SK-N-SH (cell line): ENCODE data around the gene ERLEC1. TPM values are rescaled to one million over a fixed set of nuclear protein-coding genes. Genes with fewer than 3 reads are reported as not detected.

Experiments used
- CHD2 ChIP-seq: fragments of 150-350 bp; IDR thresholded peaks from 2 replicates; pipeline ENCODE4 v1.6.1; 2018; ENCODE audit warnings: low read length; ENCODE audit not compliant: partially characterized antibody
- ELF1 ChIP-seq: IDR thresholded peaks from 2 replicates; pipeline ENCODE4 v1.4.0; 2012
- EP300 ChIP-seq, 2 experiments: IDR thresholded peaks; 2 replicates each; pipeline versions ENCODE4 v1.4.0 to v1.6.1; 2012; ENCODE audit warnings: borderline replicate concordance in 1 of 2, low read depth in 1 of 2, low read length in 1 of 2
- GATA2 ChIP-seq: sonication (generic); formaldehyde crosslinking; IDR thresholded peaks from 2 replicates; pipeline ENCODE4 v1.5.0; 2020; ENCODE audit warnings: mild to moderate bottlenecking, missing genetic modification reagents
- MAX ChIP-seq: IDR thresholded peaks from 2 replicates; pipeline ENCODE4 v1.4.0; 2012; ENCODE audit warnings: low read depth
- NFIC ChIP-seq: IDR thresholded peaks from 2 replicates; pipeline ENCODE4 v1.4.0; 2012; ENCODE audit warnings: borderline replicate concordance
- NRF1 ChIP-seq: IDR thresholded peaks from 2 replicates; pipeline ENCODE4 v1.6.1; 2012; ENCODE audit warnings: low read depth, mild to moderate bottlenecking, low read length
- POLR2AphosphoS5 ChIP-seq: IDR thresholded peaks from 2 replicates; pipeline ENCODE4 v1.6.1; 2012; ENCODE audit warnings: low read depth, low read length
- RAD21 ChIP-seq: IDR thresholded peaks from 2 replicates; pipeline ENCODE4 v1.6.1; 2012; ENCODE audit warnings: mild to moderate bottlenecking, low read length
- RCOR1 ChIP-seq: fragments of 150-350 bp; IDR thresholded peaks from 2 replicates; pipeline ENCODE4 v1.6.1; 2017; ENCODE audit warnings: antibody characterized with exemption, low read length
- REST ChIP-seq: IDR thresholded peaks from 2 replicates; pipeline ENCODE4 v1.6.1; 2012; ENCODE audit warnings: mild to moderate bottlenecking, low read depth, low read length, moderate library complexity
- SIN3A ChIP-seq: IDR thresholded peaks from 2 replicates; pipeline ENCODE4 v1.6.1; 2012; ENCODE audit warnings: low read depth, mild to moderate bottlenecking, low read length, moderate library complexity, borderline replicate concordance
- SMC3 ChIP-seq: IDR thresholded peaks from 2 replicates; pipeline ENCODE4 v1.6.1; 2012; ENCODE audit warnings: low read depth, low read length, improper control_type of control experiment
- polyA plus RNA-seq, 3 experiments: library from polyadenylated mRNA; depleted of rRNA; stranded (reverse); fragments of >200 nt; gene quantifications; 2 replicates each; pipeline ENCODE4 v1.2.3, GENCODE V29; 2012
- TF ChIP-seq, protein P1 (sequence below): fragments of 150-350 bp; IDR thresholded peaks from 2 replicates; pipeline ENCODE4 v1.6.1; 2016; ENCODE audit warnings: mild to moderate bottlenecking, low read depth, low read length
- TF ChIP-seq, protein P2 (sequence below): IDR thresholded peaks from 2 replicates; pipeline ENCODE4 v1.4.0; 2012; ENCODE audit warnings: low read depth, borderline replicate concordance

ERLEC1 gene
- polyA plus RNA-seq, 1 of the 3 experiments (the other 2 are of a cell fraction) = 61.7 TPM

DNA sequence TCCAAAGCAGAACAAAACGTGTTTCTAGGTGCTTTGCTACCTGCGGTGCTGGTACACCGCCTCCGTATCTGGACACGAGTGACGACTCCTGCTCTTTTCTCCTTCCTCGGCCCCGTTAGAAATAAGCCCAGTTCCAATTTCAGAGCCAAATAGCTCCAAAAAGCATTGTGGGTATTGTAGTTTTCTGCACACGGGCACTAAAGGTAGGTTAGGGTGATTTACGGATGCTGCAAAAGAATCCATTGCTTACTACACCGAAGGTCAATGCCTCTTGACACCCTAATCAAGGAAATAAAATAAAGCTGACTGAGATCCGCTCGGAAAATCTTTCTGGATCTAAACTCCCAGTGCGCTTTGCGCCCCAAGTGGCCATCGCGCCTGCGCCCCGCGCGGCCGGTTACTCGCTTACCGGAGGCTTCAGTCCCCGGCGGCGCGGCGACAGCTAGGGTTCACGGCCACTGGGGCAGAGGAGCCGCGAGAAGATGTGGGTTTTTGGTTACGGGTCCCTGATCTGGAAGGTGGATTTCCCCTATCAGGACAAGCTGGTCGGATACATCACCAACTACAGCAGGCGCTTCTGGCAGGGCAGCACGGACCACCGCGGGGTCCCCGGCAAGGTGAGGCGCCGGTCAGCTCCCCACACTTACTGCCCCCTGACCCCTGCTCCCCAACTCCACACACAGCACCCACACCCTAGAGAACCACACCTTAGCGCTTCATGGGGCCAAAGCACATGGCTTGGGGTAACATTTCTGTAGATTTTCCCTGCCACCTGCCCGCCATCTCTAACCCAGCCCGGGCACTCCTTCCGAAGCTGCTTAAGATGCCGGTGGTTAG, 19.2 kb upstream of the ERLEC1 start, which contains the start of gene CHAC2 (continued):
- TF ChIP-seq NFIC = peak; percentile 3; the same call in 1 of the 2 replicates
- peak; percentile 81 for TF ChIP-seq NRF1
- TF ChIP-seq, protein P1, sequence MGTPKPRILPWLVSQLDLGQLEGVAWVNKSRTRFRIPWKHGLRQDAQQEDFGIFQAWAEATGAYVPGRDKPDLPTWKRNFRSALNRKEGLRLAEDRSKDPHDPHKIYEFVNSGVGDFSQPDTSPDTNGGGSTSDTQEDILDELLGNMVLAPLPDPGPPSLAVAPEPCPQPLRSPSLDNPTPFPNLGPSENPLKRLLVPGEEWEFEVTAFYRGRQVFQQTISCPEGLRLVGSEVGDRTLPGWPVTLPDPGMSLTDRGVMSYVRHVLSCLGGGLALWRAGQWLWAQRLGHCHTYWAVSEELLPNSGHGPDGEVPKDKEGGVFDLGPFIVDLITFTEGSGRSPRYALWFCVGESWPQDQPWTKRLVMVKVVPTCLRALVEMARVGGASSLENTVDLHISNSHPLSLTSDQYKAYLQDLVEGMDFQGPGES = no peak
- 0 out of 2 replicates have a peak, but pooled peaks have one; percentile 24 for TF ChIP-seq ELF1
- TF ChIP-seq, protein P2, sequence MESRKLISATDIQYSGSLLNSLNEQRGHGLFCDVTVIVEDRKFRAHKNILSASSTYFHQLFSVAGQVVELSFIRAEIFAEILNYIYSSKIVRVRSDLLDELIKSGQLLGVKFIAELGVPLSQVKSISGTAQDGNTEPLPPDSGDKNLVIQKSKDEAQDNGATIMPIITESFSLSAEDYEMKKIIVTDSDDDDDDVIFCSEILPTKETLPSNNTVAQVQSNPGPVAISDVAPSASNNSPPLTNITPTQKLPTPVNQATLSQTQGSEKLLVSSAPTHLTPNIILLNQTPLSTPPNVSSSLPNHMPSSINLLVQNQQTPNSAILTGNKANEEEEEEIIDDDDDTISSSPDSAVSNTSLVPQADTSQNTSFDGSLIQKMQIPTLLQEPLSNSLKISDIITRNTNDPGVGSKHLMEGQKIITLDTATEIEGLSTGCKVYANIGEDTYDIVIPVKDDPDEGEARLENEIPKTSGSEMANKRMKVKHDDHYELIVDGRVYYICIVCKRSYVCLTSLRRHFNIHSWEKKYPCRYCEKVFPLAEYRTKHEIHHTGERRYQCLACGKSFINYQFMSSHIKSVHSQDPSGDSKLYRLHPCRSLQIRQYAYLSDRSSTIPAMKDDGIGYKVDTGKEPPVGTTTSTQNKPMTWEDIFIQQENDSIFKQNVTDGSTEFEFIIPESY = no peak
- no peak for TF ChIP-seq SMC3
- no peak; the same call in 1 of the 2 replicates for TF ChIP-seq SIN3A
- TF ChIP-seq RAD21 = no peak
- TF ChIP-seq GATA2 (CRISPR knock-in tag) = no peak
- TF ChIP-seq RCOR1 = no peak
- TF ChIP-seq POLR2AphosphoS5 = peak; percentile 85; the same call in 1 of the 2 replicates
- peak; percentile 61 for TF ChIP-seq CHD2
- TF ChIP-seq MAX = peak; percentile 65; the same call in 1 of the 2 replicates
- TF ChIP-seq REST = no peak
- no peak for TF ChIP-seq EP300 (IDR thresholded peaks at IDR 0.05; ENCODE audit: borderline replicate concordance in 1 of 2, low read depth in 1 of 2, low read length in 1 of 2)
